Transverse colon (tissue), 4 donors: Measurements from ENCODE around the gene IHH.

Experiments used
- EP300 ChIP-seq: sonication (generic); formaldehyde crosslinking; IDR thresholded peaks from one replicate; pipeline ENCODE4 v1.6.1; 2017; ENCODE audit warnings: antibody characterized with exemption, low read depth
- POLR2A ChIP-seq: fragments of 450-650 bp; IDR thresholded peaks from one replicate; pipeline ENCODE4 v1.6.1; 2016; ENCODE audit warnings: antibody characterized with exemption, mild to moderate bottlenecking, moderate library complexity
- POLR2AphosphoS5 ChIP-seq, 3 donors: sonication (generic); formaldehyde crosslinking; IDR thresholded peaks; one replicate each; pipeline ENCODE4 v1.6.1; 2016; ENCODE audit warnings: antibody characterized with exemption in 3 of 3
- TF ChIP-seq, protein P1 (sequence below), 5 experiments: fragments of 200-600 bp in 3 of 5; fragments of 450-650 bp in 2 of 5; sonication (generic) in 3 of 5; IDR thresholded peaks; 1 replicate in 2 of 5; 2 replicates in 3 of 5; pipeline ENCODE4 v1.5.1; 2016 to 2017; ENCODE audit warnings: antibody characterized with exemption in 5 of 5, inconsistent platforms in 3 of 5, mild to moderate bottlenecking in 2 of 5, moderate library complexity in 1 of 5

DNA sequence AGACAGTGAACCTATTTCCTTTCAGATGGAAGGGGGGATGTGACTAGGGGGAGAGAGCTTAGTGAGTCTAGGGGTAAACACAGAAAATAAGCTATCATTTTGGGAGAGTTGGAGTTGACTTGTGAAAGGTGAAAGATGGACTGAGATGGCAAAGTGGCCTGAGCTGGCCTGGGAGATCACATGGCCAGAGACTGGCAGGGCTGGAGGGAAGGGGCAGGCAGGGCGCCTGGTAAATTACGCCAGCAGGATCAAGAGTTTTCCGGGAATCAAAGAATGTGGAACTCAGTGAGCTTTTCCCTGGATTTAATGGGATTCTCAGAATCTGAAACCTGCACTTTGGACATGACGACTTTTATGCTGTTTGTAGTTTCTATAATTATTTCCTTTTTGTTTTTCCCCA lies 18.6 kb downstream of the IHH start:
- TF ChIP-seq, protein P1, sequence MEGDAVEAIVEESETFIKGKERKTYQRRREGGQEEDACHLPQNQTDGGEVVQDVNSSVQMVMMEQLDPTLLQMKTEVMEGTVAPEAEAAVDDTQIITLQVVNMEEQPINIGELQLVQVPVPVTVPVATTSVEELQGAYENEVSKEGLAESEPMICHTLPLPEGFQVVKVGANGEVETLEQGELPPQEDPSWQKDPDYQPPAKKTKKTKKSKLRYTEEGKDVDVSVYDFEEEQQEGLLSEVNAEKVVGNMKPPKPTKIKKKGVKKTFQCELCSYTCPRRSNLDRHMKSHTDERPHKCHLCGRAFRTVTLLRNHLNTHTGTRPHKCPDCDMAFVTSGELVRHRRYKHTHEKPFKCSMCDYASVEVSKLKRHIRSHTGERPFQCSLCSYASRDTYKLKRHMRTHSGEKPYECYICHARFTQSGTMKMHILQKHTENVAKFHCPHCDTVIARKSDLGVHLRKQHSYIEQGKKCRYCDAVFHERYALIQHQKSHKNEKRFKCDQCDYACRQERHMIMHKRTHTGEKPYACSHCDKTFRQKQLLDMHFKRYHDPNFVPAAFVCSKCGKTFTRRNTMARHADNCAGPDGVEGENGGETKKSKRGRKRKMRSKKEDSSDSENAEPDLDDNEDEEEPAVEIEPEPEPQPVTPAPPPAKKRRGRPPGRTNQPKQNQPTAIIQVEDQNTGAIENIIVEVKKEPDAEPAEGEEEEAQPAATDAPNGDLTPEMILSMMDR (IDR thresholded peaks at IDR 0.05): no peak
- TF ChIP-seq POLR2AphosphoS5 (IDR thresholded peaks at IDR 0.05): no peak
- TF ChIP-seq POLR2A: no peak
- TF ChIP-seq EP300: no peak
